Loucy (cell line): ENCODE data around the gene HOXA10.

Source experiments
- H2AFZ ChIP-seq: fragments of 200-600 bp; sonication (generic); 2 replicates; pipeline ENCODE4 v1.6.0; 2016; ENCODE audit warnings: antibody characterized with exemption, mild to moderate bottlenecking, low read length, moderate library complexity
- H3F3A ChIP-seq: fragments of 200-600 bp; 2 replicates; pipeline ENCODE4 v1.6.0; 2016; ENCODE audit warnings: antibody characterized with exemption, low read depth, mild to moderate bottlenecking
- H3K27me3 ChIP-seq: fragments of 200-600 bp; sonication (generic); 2 replicates; pipeline ENCODE4 v1.6.1; 2014; ENCODE audit warnings: low read length, mild to moderate bottlenecking; ENCODE audit not compliant: insufficient read depth, poor library complexity, severe bottlenecking
- H3K36me3 ChIP-seq: fragments of 200-600 bp; sonication (generic); 2 replicates; pipeline ENCODE4 v1.6.1; 2016; ENCODE audit warnings: low read length; ENCODE audit not compliant: insufficient read depth
- H3K4me1 ChIP-seq: fragments of 200-600 bp; sonication (generic); 2 replicates; pipeline ENCODE4 v1.5.1; 2014; ENCODE audit warnings: low read length, mild to moderate bottlenecking; ENCODE audit not compliant: insufficient read depth, poor library complexity, severe bottlenecking
- H3K4me2 ChIP-seq: fragments of 200-600 bp; sonication (generic); 2 replicates; pipeline ENCODE4 v1.6.0; 2014; ENCODE audit warnings: antibody characterized with exemption, low read length, low read depth, mild to moderate bottlenecking; ENCODE audit not compliant: poor library complexity, severe bottlenecking
- H3K4me3 ChIP-seq: fragments of 200-600 bp; sonication (generic); 2 replicates; pipeline ENCODE4 v1.5.1; 2014; ENCODE audit warnings: low read length, mild to moderate bottlenecking, mixed read lengths; ENCODE audit not compliant: poor library complexity, severe bottlenecking
- H3K79me2 ChIP-seq: fragments of 200-600 bp; sonication (generic); 2 replicates; pipeline ENCODE4 v1.6.1; 2014; ENCODE audit warnings: low read length; ENCODE audit not compliant: insufficient read depth
- H3K9ac ChIP-seq: fragments of 200-600 bp; sonication (generic); 2 replicates; pipeline ENCODE4 v1.6.0; 2014; ENCODE audit warnings: mild to moderate bottlenecking, low read depth, low read length, moderate library complexity; ENCODE audit not compliant: poor library complexity, severe bottlenecking
- H3K9me2 ChIP-seq: fragments of 200-600 bp; sonication (generic); replicated peaks from 2 replicates; pipeline ENCODE4 v1.6.1; 2016; ENCODE audit warnings: low read depth, low read length, mixed read lengths
- H3K9me3 ChIP-seq: fragments of 200-600 bp; sonication (generic); 2 replicates; pipeline ENCODE4 v1.6.1; 2014; ENCODE audit warnings: mild to moderate bottlenecking, antibody characterized with exemption, low read length, low read depth; ENCODE audit not compliant: insufficient read depth
- H4K20me1 ChIP-seq: fragments of 200-600 bp; sonication (generic); 2 replicates; pipeline ENCODE4 v1.6.0; 2014; ENCODE audit warnings: antibody characterized with exemption, low read length, mild to moderate bottlenecking; ENCODE audit not compliant: insufficient read depth, poor library complexity, severe bottlenecking
- EZH2phosphoT487 ChIP-seq: fragments of 200-600 bp; IDR thresholded peaks from 2 replicates; pipeline ENCODE4 v1.6.1; 2018; ENCODE audit warnings: antibody characterized with exemption, mild to moderate bottlenecking, moderate library complexity, borderline replicate concordance
- TF ChIP-seq, protein P1 (sequence below): fragments of 200-600 bp; sonication (generic); conservative IDR thresholded peaks from 2 replicates; pipeline ENCODE4 v1.5.1; 2014; ENCODE audit warnings: mild to moderate bottlenecking, antibody characterized with exemption, low read length

Gene HOXA10

DNA sequence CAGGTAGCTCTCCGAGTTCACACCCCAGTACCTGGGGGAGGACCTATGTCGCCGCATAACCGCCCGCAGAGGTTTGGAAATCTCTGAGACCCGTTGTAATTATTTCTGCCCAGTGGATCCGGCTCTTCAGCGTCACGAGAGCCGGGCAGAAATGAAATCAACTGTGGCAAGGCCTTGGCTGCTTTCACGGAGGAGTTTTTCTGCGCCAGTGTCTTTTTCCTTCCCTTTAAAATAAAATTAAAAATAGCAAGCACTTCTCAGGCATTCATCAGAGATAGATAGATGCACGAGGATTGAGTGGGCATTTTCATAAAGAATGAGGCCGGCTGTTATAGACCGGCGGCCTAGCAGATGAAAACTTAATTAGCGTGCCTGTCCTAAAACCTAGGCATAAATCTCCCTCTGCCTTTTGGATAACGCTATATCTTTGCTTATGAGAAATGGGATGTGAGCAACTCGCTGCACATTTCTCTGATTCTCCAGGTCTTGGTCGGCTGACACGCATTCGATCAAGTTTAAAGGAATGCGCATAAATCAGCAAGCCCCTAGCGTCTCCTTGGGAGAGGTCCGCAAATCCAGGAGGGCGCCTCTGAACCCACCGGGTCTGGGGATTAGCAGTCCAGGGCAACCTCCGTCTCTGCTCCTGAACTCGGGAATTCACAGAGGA lies 19.3 kb upstream of the HOXA10 start:
- peak overlapping the region; percentile 98 for H3K4me2 ChIP-seq
- peaks cover 16% of the 10 kb centered on the region for H3K27me3 ChIP-seq
- H3K79me2 ChIP-seq, result peaks cover 100% of the 10 kb centered on the region
- no peaks in the 10 kb centered on the region for H3K9me3 ChIP-seq
- H3K4me1 ChIP-seq, result peaks cover 46% of the 10 kb centered on the region
- no peaks in the 10 kb centered on the region for H3K9me2 ChIP-seq
- H3F3A ChIP-seq, result 0 out of 2 replicates have a peak, but pooled peaks cover 4% of the 10 kb centered on the region
- H3K9ac ChIP-seq, result peak overlapping the region; percentile 99
- TF ChIP-seq EZH2phosphoT487, result no peak
- TF ChIP-seq, protein P1, sequence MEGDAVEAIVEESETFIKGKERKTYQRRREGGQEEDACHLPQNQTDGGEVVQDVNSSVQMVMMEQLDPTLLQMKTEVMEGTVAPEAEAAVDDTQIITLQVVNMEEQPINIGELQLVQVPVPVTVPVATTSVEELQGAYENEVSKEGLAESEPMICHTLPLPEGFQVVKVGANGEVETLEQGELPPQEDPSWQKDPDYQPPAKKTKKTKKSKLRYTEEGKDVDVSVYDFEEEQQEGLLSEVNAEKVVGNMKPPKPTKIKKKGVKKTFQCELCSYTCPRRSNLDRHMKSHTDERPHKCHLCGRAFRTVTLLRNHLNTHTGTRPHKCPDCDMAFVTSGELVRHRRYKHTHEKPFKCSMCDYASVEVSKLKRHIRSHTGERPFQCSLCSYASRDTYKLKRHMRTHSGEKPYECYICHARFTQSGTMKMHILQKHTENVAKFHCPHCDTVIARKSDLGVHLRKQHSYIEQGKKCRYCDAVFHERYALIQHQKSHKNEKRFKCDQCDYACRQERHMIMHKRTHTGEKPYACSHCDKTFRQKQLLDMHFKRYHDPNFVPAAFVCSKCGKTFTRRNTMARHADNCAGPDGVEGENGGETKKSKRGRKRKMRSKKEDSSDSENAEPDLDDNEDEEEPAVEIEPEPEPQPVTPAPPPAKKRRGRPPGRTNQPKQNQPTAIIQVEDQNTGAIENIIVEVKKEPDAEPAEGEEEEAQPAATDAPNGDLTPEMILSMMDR, result no peak; the same call in 1 of the 2 replicates
- peaks cover 60% of the 10 kb centered on the region for H4K20me1 ChIP-seq
- H3K36me3 ChIP-seq, result peaks cover 11% of the 10 kb centered on the region
- no peak overlapping the region for H2AFZ ChIP-seq
- H3K4me3 ChIP-seq, result peak overlapping the region; percentile 91

DNA sequence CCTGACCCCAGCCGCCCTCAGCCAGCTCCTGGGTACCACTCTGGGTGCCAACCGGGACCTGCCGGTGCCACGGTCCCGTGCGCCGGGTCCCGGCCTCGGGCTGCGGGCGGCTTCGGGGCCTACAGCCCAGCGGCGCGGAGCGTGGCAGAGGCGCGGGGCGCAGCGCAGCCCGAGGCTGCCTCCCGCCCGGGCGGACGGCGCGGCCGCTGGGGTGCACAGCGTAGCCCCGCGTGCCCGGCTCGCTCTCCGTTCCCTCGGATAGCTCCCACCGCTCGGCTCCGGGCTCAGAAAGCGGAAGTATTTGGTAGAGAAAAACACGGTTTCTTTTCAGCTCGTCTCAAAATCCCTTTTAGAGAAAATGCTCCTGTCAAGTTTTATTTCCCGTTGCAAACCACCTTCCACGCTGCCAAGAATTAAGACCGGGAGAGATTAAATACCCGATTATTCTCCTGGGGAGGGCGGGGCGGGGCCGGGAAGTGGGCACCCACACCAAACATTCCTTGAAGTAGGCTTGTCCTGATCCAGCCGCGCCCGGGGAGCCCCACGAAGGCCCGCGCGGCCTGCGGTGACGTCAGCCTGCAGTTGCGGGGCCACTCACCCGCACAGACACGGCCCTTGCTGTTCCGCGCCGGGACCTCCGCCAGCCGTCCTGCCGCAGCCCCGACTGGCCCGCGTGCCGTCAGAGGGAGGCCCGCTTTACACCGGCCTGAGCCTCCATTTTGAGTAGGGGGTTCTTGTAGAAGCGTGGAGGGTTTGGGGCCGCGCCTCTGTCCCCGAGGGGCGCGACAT lies 18.6 kb upstream of the HOXA10 start:
- Histone ChIP-seq H2AFZ (no peak overlapping the region), H3K4me2 (peak overlapping the region; percentile 98), H3K4me1 (peaks cover 50% of the 10 kb centered on the region), H3K9me2 (no peaks in the 10 kb centered on the region), H3K9ac (peak overlapping the region; percentile 99), H3K36me3 (peaks cover 11% of the 10 kb centered on the region), H3K9me3 (no peaks in the 10 kb centered on the region), H3K4me3 (peak overlapping the region; percentile 91), H3K27me3 (peaks cover 20% of the 10 kb centered on the region), H3K79me2 (peaks cover 100% of the 10 kb centered on the region), H4K20me1 (peaks cover 53% of the 10 kb centered on the region), H3F3A (0 out of 2 replicates have a peak, but pooled peaks cover 4% of the 10 kb centered on the region)
- TF ChIP-seq EZH2phosphoT487, result no peak
- TF ChIP-seq, protein P1, result no peak

DNA sequence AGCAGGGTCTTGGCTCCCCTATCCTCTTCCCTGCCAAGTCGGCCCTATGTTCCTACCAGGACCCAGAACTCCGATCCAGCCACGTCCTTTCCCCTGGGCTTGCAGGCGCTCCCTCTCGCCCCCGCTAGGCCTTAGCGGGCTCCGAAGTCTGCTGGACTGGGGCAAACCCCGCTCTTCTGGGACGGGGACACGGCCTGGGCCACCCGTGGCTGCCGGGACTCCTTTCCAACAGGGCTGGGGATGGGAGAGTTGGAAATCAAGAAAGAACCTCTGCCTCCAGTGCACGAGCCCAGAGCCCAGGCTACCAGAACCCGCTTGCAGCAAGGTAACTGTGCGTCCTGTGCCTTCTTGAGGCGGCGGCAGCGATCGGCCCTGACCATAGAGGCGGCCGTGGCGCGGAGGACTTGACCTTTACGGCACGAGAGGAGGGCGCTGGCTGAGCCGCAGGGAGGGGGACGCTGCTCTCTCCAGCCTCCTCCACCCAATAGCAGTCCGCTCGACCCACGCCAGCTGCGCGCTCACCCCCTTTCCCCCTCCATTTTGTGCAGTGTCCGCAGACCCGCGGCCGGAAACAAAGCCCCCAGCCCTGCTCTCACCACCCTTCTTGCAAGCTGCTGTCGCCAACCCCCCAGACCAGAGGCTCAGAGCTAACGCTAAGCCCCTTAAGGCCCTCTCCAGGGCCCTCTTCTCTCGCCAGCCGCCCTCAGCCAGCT lies 17.9 kb upstream of the HOXA10 start:
- Histone ChIP-seq H2AFZ (no peak overlapping the region), H3K27me3 (peaks cover 25% of the 10 kb centered on the region), H3K4me2 (peak overlapping the region; percentile 98), H3K4me1 (peaks cover 53% of the 10 kb centered on the region), H3K9me3 (no peaks in the 10 kb centered on the region), H3K4me3 (peak overlapping the region; percentile 91), H3K9ac (peak overlapping the region; percentile 99), H3K36me3 (peaks cover 11% of the 10 kb centered on the region), H3F3A (0 out of 2 replicates have a peak, but pooled peaks cover 4% of the 10 kb centered on the region), H3K79me2 (peaks cover 100% of the 10 kb centered on the region), H4K20me1 (peaks cover 50% of the 10 kb centered on the region), H3K9me2 (no peaks in the 10 kb centered on the region)
- TF ChIP-seq, protein P1, result no peak
- TF ChIP-seq EZH2phosphoT487, result no peak
